Neural cell (in vitro differentiated cells): ENCODE data around the gene H1-8. TPM values are rescaled to one million over a fixed set of nuclear protein-coding genes. Genes with fewer than 3 reads are reported as not detected.

Source experiments
- H2AFZ ChIP-seq: fragments of 200-600, 300-800 bp; sonication (generic), shearing (Covaris generic); 2 replicates; pipeline ENCODE4 v1.6.0; 2014; ENCODE audit warnings: low read depth, mild to moderate bottlenecking, antibody characterized with exemption, low read length, moderate library complexity
- H3F3A ChIP-seq: fragments of 200-600 bp; shearing (Covaris generic); 2 replicates; pipeline ENCODE4 v1.6.1; 2016; ENCODE audit warnings: mild to moderate bottlenecking, moderate library complexity, mixed read lengths, antibody characterized with exemption, low read length; ENCODE audit not compliant: insufficient read depth, poor library complexity, severe bottlenecking
- H3K27ac ChIP-seq: fragments of 200-600, 300-800 bp; sonication (generic), shearing (Covaris generic); 2 replicates; pipeline ENCODE4 v1.5.1; 2014; ENCODE audit warnings: mild to moderate bottlenecking, low read length, moderate library complexity
- H3K27me3 ChIP-seq: fragments of 300-800, 200-600 bp; sonication (generic), shearing (Covaris generic); 2 replicates; pipeline ENCODE4 v1.6.0; 2014; ENCODE audit warnings: mild to moderate bottlenecking, low read depth, low read length, moderate library complexity; ENCODE audit not compliant: insufficient read depth
- H3K36me3 ChIP-seq: fragments of 300-800, 200-600 bp; sonication (generic), shearing (Covaris generic); 2 replicates; pipeline ENCODE4 v1.5.1; 2014; ENCODE audit warnings: mild to moderate bottlenecking, antibody characterized with exemption, low read length, moderate library complexity; ENCODE audit not compliant: insufficient read depth
- H3K4me2 ChIP-seq: fragments of 300-800, 200-600 bp; sonication (generic), shearing (Covaris generic); 2 replicates; pipeline ENCODE4 v1.6.0; 2014; ENCODE audit warnings: mild to moderate bottlenecking, low read length
- H3K4me3 ChIP-seq: fragments of 300-800, 200-600 bp; sonication (generic), shearing (Covaris generic); 2 replicates; pipeline ENCODE4 v1.5.1; 2014; ENCODE audit warnings: mild to moderate bottlenecking, low read length, moderate library complexity
- H3K79me2 ChIP-seq: fragments of 200-600 bp; shearing (Covaris generic); replicated peaks from 2 replicates; pipeline ENCODE4 v1.6.0; 2014; ENCODE audit warnings: mild to moderate bottlenecking, low read length, moderate library complexity; ENCODE audit not compliant: insufficient read depth
- H3K9ac ChIP-seq: fragments of 300-800, 200-600 bp; sonication (generic), shearing (Covaris generic); 2 replicates; pipeline ENCODE4 v1.6.1; 2016; ENCODE audit warnings: mild to moderate bottlenecking, low read length, mixed read lengths
- H3K9me2 ChIP-seq: fragments of 200-600 bp; shearing (Covaris generic); 2 replicates; pipeline ENCODE4 v1.6.1; 2016; ENCODE audit warnings: mild to moderate bottlenecking, low read length, mixed read lengths; ENCODE audit not compliant: insufficient read depth
- H3K9me3 ChIP-seq: fragments of 200-600, 300-800 bp; sonication (generic), shearing (Covaris generic); 2 replicates; pipeline ENCODE4 v1.6.1; 2016; ENCODE audit warnings: mild to moderate bottlenecking, mixed run types, low read length, moderate library complexity, mixed read lengths
- H4K20me1 ChIP-seq: fragments of 200-600 bp; shearing (Covaris generic); 2 replicates; pipeline ENCODE4 v1.6.1; 2016; ENCODE audit warnings: mild to moderate bottlenecking, mixed run types; ENCODE audit not compliant: insufficient read depth
- EP300 ChIP-seq: fragments of 450-650 bp; conservative IDR thresholded peaks from 2 replicates; pipeline ENCODE4 v1.6.1; 2014; ENCODE audit warnings: antibody characterized with exemption, mild to moderate bottlenecking, moderate library complexity; ENCODE audit not compliant: poor library complexity, severe bottlenecking
- EZH2 ChIP-seq: fragments of 200-600, 300-800 bp; shearing (Covaris generic), sonication (generic); IDR thresholded peaks from 2 replicates; pipeline ENCODE4 v1.6.1; 2014; ENCODE audit warnings: antibody characterized with exemption, low read length, borderline replicate concordance, mild to moderate bottlenecking; ENCODE audit not compliant: insufficient read depth, poor library complexity, severe bottlenecking
- MXI1 ChIP-seq: fragments of 450-650 bp; conservative IDR thresholded peaks from 2 replicates; pipeline ENCODE4 v1.6.1; 2014; ENCODE audit warnings: antibody characterized with exemption, mild to moderate bottlenecking; ENCODE audit not compliant: poor library complexity, severe bottlenecking
- POLR2AphosphoS5 ChIP-seq: IDR thresholded peaks from 2 replicates; pipeline ENCODE4 v1.6.1; 2012
- RAD21 ChIP-seq: fragments of 450-650 bp; conservative IDR thresholded peaks from 2 replicates; pipeline ENCODE4 v1.6.1; 2014; ENCODE audit warnings: antibody characterized with exemption, mild to moderate bottlenecking, moderate library complexity
- SMC3 ChIP-seq: fragments of 450-650 bp; conservative IDR thresholded peaks from 2 replicates; pipeline ENCODE4 v1.6.1; 2014; ENCODE audit warnings: antibody characterized with exemption, mild to moderate bottlenecking, moderate library complexity; ENCODE audit not compliant: poor library complexity
- TAF1 ChIP-seq: IDR thresholded peaks from 2 replicates; pipeline ENCODE4 v1.6.1; 2012; ENCODE audit warnings: low read depth
- polyA plus RNA-seq: library from polyadenylated mRNA; depleted of rRNA; stranded (reverse); fragments of >200 nt; gene quantifications from 2 replicates; pipeline ENCODE4 v1.2.3, GENCODE V29; 2014
- TF ChIP-seq, protein P1 (sequence below): fragments of 450-650 bp; IDR thresholded peaks from 2 replicates; pipeline ENCODE4 v1.5.1; 2014; ENCODE audit warnings: antibody characterized with exemption, mild to moderate bottlenecking, moderate library complexity; ENCODE audit not compliant: poor library complexity, severe bottlenecking
- TF ChIP-seq, protein P2 (sequence below): IDR thresholded peaks from 2 replicates; pipeline ENCODE4 v1.6.1; 2012; ENCODE audit warnings: borderline replicate concordance

H1-8 gene
- polyA plus RNA-seq, 1 donor from 2014 or later = not detected

DNA sequence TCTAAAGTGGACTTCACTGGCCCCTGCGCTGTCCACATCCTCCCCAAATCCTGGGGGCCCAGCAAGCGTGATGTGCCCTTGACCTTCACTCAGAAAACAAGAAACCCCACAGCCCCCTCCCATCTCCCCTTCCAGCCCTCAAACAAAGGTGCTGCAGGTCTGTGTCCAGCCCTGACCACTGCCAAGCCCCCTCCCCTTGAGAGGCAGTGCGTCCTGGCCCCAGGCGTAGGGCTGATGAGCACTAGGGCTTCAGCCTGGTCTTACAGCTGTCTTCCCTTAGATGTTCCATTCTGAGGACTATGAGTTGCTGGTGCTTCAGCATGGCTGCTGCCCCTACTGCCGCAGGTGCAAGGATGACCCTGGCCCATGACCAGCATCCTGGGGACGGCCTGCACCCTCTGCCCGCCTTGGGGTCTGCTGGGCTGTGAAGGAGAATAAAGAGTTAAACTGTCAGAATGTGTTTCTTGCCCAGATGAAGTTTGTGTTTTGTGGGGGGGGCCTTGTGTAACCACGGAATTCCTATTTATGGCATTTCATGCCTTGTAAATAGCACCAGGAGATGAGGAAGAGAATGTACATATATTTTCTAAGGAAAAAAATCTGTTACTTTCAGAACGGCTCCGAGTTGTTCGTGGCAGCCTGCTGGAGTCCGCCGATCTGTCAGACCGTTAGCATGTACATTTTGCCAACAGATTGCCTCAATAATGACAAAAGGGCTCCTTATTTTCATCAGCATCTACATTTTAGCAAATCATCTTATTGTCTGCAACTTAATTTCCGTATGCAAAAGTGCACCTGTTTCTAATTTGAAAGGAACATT lies 22.9 kb upstream of the H1-8 start:
- TF ChIP-seq SMC3 (no peak), EZH2 (no peak), TAF1 (no peak), RAD21 (no peak), MXI1 (no peak), POLR2AphosphoS5 (no peak), EP300 (no peak)
- TF ChIP-seq, protein P1, sequence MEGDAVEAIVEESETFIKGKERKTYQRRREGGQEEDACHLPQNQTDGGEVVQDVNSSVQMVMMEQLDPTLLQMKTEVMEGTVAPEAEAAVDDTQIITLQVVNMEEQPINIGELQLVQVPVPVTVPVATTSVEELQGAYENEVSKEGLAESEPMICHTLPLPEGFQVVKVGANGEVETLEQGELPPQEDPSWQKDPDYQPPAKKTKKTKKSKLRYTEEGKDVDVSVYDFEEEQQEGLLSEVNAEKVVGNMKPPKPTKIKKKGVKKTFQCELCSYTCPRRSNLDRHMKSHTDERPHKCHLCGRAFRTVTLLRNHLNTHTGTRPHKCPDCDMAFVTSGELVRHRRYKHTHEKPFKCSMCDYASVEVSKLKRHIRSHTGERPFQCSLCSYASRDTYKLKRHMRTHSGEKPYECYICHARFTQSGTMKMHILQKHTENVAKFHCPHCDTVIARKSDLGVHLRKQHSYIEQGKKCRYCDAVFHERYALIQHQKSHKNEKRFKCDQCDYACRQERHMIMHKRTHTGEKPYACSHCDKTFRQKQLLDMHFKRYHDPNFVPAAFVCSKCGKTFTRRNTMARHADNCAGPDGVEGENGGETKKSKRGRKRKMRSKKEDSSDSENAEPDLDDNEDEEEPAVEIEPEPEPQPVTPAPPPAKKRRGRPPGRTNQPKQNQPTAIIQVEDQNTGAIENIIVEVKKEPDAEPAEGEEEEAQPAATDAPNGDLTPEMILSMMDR = no peak
- TF ChIP-seq, protein P2, sequence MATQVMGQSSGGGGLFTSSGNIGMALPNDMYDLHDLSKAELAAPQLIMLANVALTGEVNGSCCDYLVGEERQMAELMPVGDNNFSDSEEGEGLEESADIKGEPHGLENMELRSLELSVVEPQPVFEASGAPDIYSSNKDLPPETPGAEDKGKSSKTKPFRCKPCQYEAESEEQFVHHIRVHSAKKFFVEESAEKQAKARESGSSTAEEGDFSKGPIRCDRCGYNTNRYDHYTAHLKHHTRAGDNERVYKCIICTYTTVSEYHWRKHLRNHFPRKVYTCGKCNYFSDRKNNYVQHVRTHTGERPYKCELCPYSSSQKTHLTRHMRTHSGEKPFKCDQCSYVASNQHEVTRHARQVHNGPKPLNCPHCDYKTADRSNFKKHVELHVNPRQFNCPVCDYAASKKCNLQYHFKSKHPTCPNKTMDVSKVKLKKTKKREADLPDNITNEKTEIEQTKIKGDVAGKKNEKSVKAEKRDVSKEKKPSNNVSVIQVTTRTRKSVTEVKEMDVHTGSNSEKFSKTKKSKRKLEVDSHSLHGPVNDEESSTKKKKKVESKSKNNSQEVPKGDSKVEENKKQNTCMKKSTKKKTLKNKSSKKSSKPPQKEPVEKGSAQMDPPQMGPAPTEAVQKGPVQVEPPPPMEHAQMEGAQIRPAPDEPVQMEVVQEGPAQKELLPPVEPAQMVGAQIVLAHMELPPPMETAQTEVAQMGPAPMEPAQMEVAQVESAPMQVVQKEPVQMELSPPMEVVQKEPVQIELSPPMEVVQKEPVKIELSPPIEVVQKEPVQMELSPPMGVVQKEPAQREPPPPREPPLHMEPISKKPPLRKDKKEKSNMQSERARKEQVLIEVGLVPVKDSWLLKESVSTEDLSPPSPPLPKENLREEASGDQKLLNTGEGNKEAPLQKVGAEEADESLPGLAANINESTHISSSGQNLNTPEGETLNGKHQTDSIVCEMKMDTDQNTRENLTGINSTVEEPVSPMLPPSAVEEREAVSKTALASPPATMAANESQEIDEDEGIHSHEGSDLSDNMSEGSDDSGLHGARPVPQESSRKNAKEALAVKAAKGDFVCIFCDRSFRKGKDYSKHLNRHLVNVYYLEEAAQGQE = no peak
- no peak overlapping the region for H3K27ac ChIP-seq

DNA sequence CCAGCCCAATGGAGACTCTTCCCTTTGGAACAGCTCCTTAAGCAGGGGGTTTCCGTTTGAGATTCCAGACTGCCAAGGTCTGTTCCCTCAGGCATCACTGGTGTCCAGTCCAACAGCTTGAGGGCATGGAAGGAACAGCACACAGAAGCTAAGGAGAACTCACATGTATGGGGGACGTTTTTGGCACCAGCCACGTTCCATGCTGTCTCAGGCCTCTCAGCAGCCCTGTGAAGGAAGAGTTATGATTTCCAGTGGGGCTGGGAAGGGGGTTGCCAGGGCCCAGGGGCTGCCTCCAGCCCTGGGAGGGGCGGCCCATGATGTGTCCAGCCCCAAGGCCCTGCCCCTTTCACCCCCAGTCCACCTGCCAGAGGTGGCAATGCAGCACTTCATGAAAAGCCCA lies 22.0 kb upstream of the H1-8 start:
- Histone ChIP-seq H4K20me1 (no peaks in the 10 kb centered on the region), H2AFZ (no peak overlapping the region), H3F3A (no peaks in the 10 kb centered on the region), H3K9ac (no peak overlapping the region), H3K79me2 (no peaks in the 10 kb centered on the region), H3K9me2 (no peaks in the 10 kb centered on the region), H3K9me3 (no peaks in the 10 kb centered on the region), H3K4me2 (no peak overlapping the region), H3K27ac (no peak overlapping the region), H3K4me3 (no peak overlapping the region), H3K27me3 (no peaks in the 10 kb centered on the region), H3K36me3 (no peaks in the 10 kb centered on the region)
- TF ChIP-seq RAD21 (no peak), SMC3 (no peak)
- TF ChIP-seq, protein P1 = no peak

More for the DNA sequence above, 22.9 kb upstream of the H1-8 start:
- H3F3A ChIP-seq = no peaks in the 10 kb centered on the region
- no peaks in the 10 kb centered on the region for H3K79me2 ChIP-seq
- H2AFZ ChIP-seq = no peak overlapping the region
- no peak overlapping the region for H3K4me3 ChIP-seq
- H3K4me2 ChIP-seq = no peak overlapping the region
- no peaks in the 10 kb centered on the region for H3K36me3 ChIP-seq
- H4K20me1 ChIP-seq = no peaks in the 10 kb centered on the region
- no peaks in the 10 kb centered on the region for H3K27me3 ChIP-seq
- no peaks in the 10 kb centered on the region for H3K9me2 ChIP-seq
- H3K9me3 ChIP-seq = no peaks in the 10 kb centered on the region
- H3K9ac ChIP-seq = no peak overlapping the region
